Lower leg skin (tissue), 4 donors: ENCODE results near the gene PHF11. TPM values are rescaled to one million over a fixed set of nuclear protein-coding genes. Genes with fewer than 3 reads are reported as not detected.
"Not testable (repeated sequence)": the region's sequence is repeated elsewhere in the genome, so short reads cannot be mapped to it uniquely, and the experiment has no call there.

Experiments used
- DNase-seq, 2 donors: peaks; one replicate each; pipeline ENCODE4 v3.0.0-alpha.2; 2019; ENCODE audit warnings: low spot score in 2 of 2
- H3K4me3 ChIP-seq: fragments of 200-600 bp; sonication (generic); 2 replicates; pipeline ENCODE4 v1.5.1; 2017; ENCODE audit warnings: mild to moderate bottlenecking, low read depth; ENCODE audit not compliant: poor library complexity, severe bottlenecking
- CTCF ChIP-seq, 3 donors: fragments of 450-650 bp; IDR thresholded peaks; one replicate each; pipeline ENCODE4 v1.5.1; 2016; ENCODE audit warnings: antibody characterized with exemption in 3 of 3, mild to moderate bottlenecking in 3 of 3, moderate library complexity in 2 of 3
- POLR2A ChIP-seq, 2 donors: fragments of 450-650 bp; IDR thresholded peaks; one replicate each; pipeline ENCODE4 v1.6.1; 2016 to 2017; ENCODE audit warnings: antibody characterized with exemption in 2 of 2, mild to moderate bottlenecking in 1 of 2, moderate library complexity in 1 of 2
- WGBS, 2 donors: methylation state at CpG; one replicate each; pipeline ENCODE4 v1.1.5; 2018; 5-methylcytosine and 5-hydroxymethylcytosine counted together
- intact Hi-C: fragments of 100-400 bp; cut with DNase I; formaldehyde crosslinking; loops from one replicate; pipeline ENCODE4 v1.15.0; 2023; ENCODE audit warnings: low total_unique reads
- total RNA-seq, 4 donors: library from RNA; depleted of rRNA; stranded (reverse); fragments of >200 nt; gene quantifications; one replicate each; pipeline ENCODE4 v1.1.0, GENCODE V29; 2016

The PHF11 gene
- total RNA-seq, 4 donors from 2014 or later, result 21.2 to 49.4 (median 32.0) TPM

GRCh38 chr13:49481788-49482187, 14.0 kb upstream of the PHF11 start:
- WGBS, 2 donors, result 40 to 49% methylated on average over 5 of the region's 5 CpGs
- H3K4me3 ChIP-seq, result no peak overlapping the region
- TF ChIP-seq POLR2A (IDR thresholded peaks at IDR 0.05) (no peak), CTCF (IDR thresholded peaks at IDR 0.05) (no peak)
- intact Hi-C loops, result no loop called here
- peak in 1 of 2 donors; percentile 29 for DNase-seq

GRCh38 chr13:49488563-49488962, 7.2 kb upstream of the PHF11 start:
- 84 to 87% methylated on average over 2 of the region's 2 CpGs for WGBS, 2 donors
- no peak overlapping the region for H3K4me3 ChIP-seq
- TF ChIP-seq CTCF (IDR thresholded peaks at IDR 0.05) (no peak), POLR2A (IDR thresholded peaks at IDR 0.05) (no peak)
- intact Hi-C loops, result no loop called here
- DNase-seq, result no peak

- WGBS, 2 donors, result 32 to 38% methylated on average over 2 of the region's 2 CpGs
- DNase-seq, result no peak
- intact Hi-C loops, result loop anchor here (10.0 kb wide), 1 partner anchor 50 kb away; the partner anchor contains the start of genes CAB39L and SETDB2
These were observed 1.1 kb upstream of the PHF11 start for GRCh38 chr13:49494645-49495044.

GRCh38 chr13:49496837-49497236, 1.1 kb downstream of the PHF11 start:
- intact Hi-C loops, result loop anchor here (10.0 kb wide), 1 partner anchor 52 kb away; the partner anchor contains the start of genes CAB39L and SETDB2
- 65 to 72% methylated on average over 11 of the region's 11 CpGs for WGBS, 2 donors
- not testable (repeated sequence) for H3K4me3 ChIP-seq
- DNase-seq, result peak in 1 of 2 donors; percentile 20

More at GRCh38 chr13:49494645-49495044, 1.1 kb upstream of the PHF11 start:
- TF ChIP-seq POLR2A (IDR thresholded peaks at IDR 0.05) (no peak), CTCF (IDR thresholded peaks at IDR 0.05) (no peak)
- H3K4me3 ChIP-seq, result peak overlapping the region; percentile 51

GRCh38 chr13:49497272-49497671, 1.5 kb downstream of the PHF11 start:
- intact Hi-C loops, result loop anchor here (10.0 kb wide), 1 partner anchor 52 kb away; the partner anchor contains the start of genes CAB39L and SETDB2
- TF ChIP-seq POLR2A (IDR thresholded peaks at IDR 0.05) (no peak), CTCF (IDR thresholded peaks at IDR 0.05) (no peak)
- DNase-seq, result no peak
- no peak overlapping the region for H3K4me3 ChIP-seq
- whole genome bisulfite sequencing, 2 donors, result 82 to 88% methylated on average over 5 of the region's 5 CpGs

GRCh38 chr13:49498206-49498605, 2.5 kb downstream of the PHF11 start:
- DNase-seq, result no peak
- intact Hi-C loops, result loop anchor here (10.0 kb wide), 1 partner anchor 53 kb away; the partner anchor contains the start of genes CAB39L and SETDB2
- H3K4me3 ChIP-seq, result no peak overlapping the region
- no peak for TF ChIP-seq CTCF (IDR thresholded peaks at IDR 0.05)
- no peak for TF ChIP-seq POLR2A (IDR thresholded peaks at IDR 0.05)
- 78 to 79% methylated on average over 4 of the region's 4 CpGs for WGBS, 2 donors
